K562 (cell line): ENCODE results near the gene TCEAL8. TPM values are rescaled to one million over a fixed set of nuclear protein-coding genes. Genes with fewer than 3 reads are reported as not detected.
A peak's percentile ranks its signal among the peaks of the same experiment; 100 is the strongest.

Source experiments
- ATF3 ChIP-seq, 2 experiments: fragments of 450-650 bp in 1 of 2; sonication (generic) in 1 of 2; formaldehyde crosslinking in 1 of 2; IDR thresholded peaks in 1 of 2; conservative IDR thresholded peaks in 1 of 2; 2 replicates each; pipeline versions ENCODE4 v1.6.1 to v1.8.1; 2016 to 2023; ENCODE audit warnings: mild to moderate bottlenecking in 2 of 2, moderate library complexity in 2 of 2, inconsistent platforms in 1 of 2, missing genetic modification reagents in 1 of 2
- CBFA2T2 ChIP-seq: fragments of 450-650 bp; conservative IDR thresholded peaks from 2 replicates; pipeline ENCODE4 v1.6.1; 2017; ENCODE audit warnings: mild to moderate bottlenecking
- CXXC5 ChIP-seq: fragments of 250-450 bp; sonication (Bioruptor Pico); IDR thresholded peaks from 2 replicates; pipeline ENCODE4 v1.8.0; 2022; ENCODE audit warnings: inconsistent platforms, mild to moderate bottlenecking, moderate library complexity
- E2F6 ChIP-seq, 2 experiments: IDR thresholded peaks; 2 replicates each; pipeline ENCODE4 v1.6.1; 2011; ENCODE audit warnings: borderline replicate concordance in 1 of 2, control low read depth in 1 of 2, low read depth in 1 of 2, low read length in 1 of 2, mild to moderate bottlenecking in 1 of 2, mixed read lengths in 1 of 2, moderate library complexity in 1 of 2; ENCODE audit not compliant: insufficient read depth in 1 of 2, insufficient read length in 1 of 2, poor library complexity in 1 of 2, severe bottlenecking in 1 of 2; ENCODE audit errors: extremely low read depth in 1 of 2
- FOXK1 ChIP-seq: sonication (generic); formaldehyde crosslinking; IDR thresholded peaks from 2 replicates; pipeline ENCODE4 v1.8.0; 2022; ENCODE audit warnings: missing genetic modification reagents, mild to moderate bottlenecking, borderline replicate concordance
- FOXK2 ChIP-seq, 2 experiments: fragments of 450-650 bp; IDR thresholded peaks in 1 of 2; conservative IDR thresholded peaks in 1 of 2; 2 replicates each; pipeline ENCODE4 v1.6.1; 2016; ENCODE audit warnings: low read depth in 2 of 2, mild to moderate bottlenecking in 1 of 2
- HDAC1 ChIP-seq, 2 experiments: fragments of 450-650 bp; IDR thresholded peaks; 2 replicates each; pipeline ENCODE4 v1.6.1; 2016 to 2017; ENCODE audit warnings: inconsistent platforms in 1 of 2, mild to moderate bottlenecking in 1 of 2, moderate library complexity in 1 of 2
- JUND ChIP-seq, 2 experiments: IDR thresholded peaks; 2 replicates in 1 of 2; 3 replicates in 1 of 2; pipeline ENCODE4 v1.6.1; 2011; ENCODE audit warnings: borderline replicate concordance in 2 of 2, low read depth in 2 of 2, low read length in 2 of 2, improper control_type of control experiment in 1 of 2, missing biosample characterization in 1 of 2, missing genetic modification characterization in 1 of 2, missing genetic modification reagents in 1 of 2
- MGA ChIP-seq: fragments of 450-650 bp; IDR thresholded peaks from 2 replicates; pipeline ENCODE4 v1.6.1; 2016; ENCODE audit warnings: mild to moderate bottlenecking, moderate library complexity
- PHF20 ChIP-seq: fragments of 450-650 bp; IDR thresholded peaks from 2 replicates; pipeline ENCODE4 v1.6.1; 2018; ENCODE audit not compliant: partially characterized antibody
- SNIP1 ChIP-seq: fragments of 450-650 bp; IDR thresholded peaks from 2 replicates; pipeline ENCODE4 v1.7.1; 2017; ENCODE audit warnings: low read depth, mild to moderate bottlenecking
- ZNF3 ChIP-seq: fragments of 250-450 bp; sonication (Bioruptor Pico); IDR thresholded peaks from 2 replicates; pipeline ENCODE4 v1.5.0; 2021; ENCODE audit warnings: mild to moderate bottlenecking, moderate library complexity
- polyA plus RNA-seq, 8 experiments: library from polyadenylated mRNA; depleted of rRNA in 4 of 8; stranded (reverse) in 5 of 8; unstranded in 3 of 8; fragments of >200 nt; fragmentation: Nextera tagmentation in 2 of 8; fragmentation: Illumina TruSeq in 1 of 8; extraction: Ambion mirVana in 2 of 8; extraction: Trizol in 1 of 8; gene quantifications; 2 replicates each; pipeline versions ENCODE4 v1.2.1 to v1.2.3, GENCODE V29; 2011 to 2014; ENCODE audit warnings: inconsistent platforms in 1 of 8, missing spikeins in 1 of 8
- total RNA-seq, 7 experiments: library from RNA; depleted of rRNA in 6 of 7; stranded (reverse); fragments of >200 nt in 6 of 7; fragmentation: Illumina TruSeq in 2 of 7; extraction: Trizol in 2 of 7; gene quantifications; 2 replicates each; pipeline versions ENCODE4 v1.2.1 to v1.2.3, GENCODE V29; 2011 to 2021; ENCODE audit warnings: low replicate concordance in 1 of 7

The TCEAL8 gene
- total and polyA plus RNA-seq, 9 of the 15 experiments (the other 6 are each of a cell fraction or from before 2014, with no cell fraction given) = 49.0 to 178 (median 101) TPM

- TF ChIP-seq MGA = peak; percentile 29
- peak; percentile 55 for TF ChIP-seq PHF20
- TF ChIP-seq JUND (IDR thresholded peaks at IDR 0.05; ENCODE audit: borderline replicate concordance, low read depth, low read length) = peak; percentile 67; the same call in 1 of the 2 replicates
- peak; percentile 65; the same call in 2 of the 3 replicates for TF ChIP-seq JUND (tag; IDR thresholded peaks at IDR 0.05; ENCODE audit: borderline replicate concordance, low read depth, low read length)
- 0 out of 4 replicates have a peak, but pooled peaks of 1 of the 2 experiments have one; percentile 41 for TF ChIP-seq FOXK2 (conservative IDR thresholded peaks at IDR 0.05 in 1 of 2, IDR thresholded peaks at IDR 0.05 in 1 of 2; ENCODE audit: low read depth in 2 of 2)
- no peak for TF ChIP-seq HDAC1 (IDR thresholded peaks at IDR 0.05)
- no peak for TF ChIP-seq ZNF3 (CRISPR knock-in tag)
- peak; percentile 42 for TF ChIP-seq CBFA2T2
- TF ChIP-seq SNIP1 = no peak
- TF ChIP-seq E2F6 (IDR thresholded peaks at IDR 0.05; ENCODE audit: borderline replicate concordance in 1 of 2, extremely low read depth in 1 of 2, insufficient read depth in 1 of 2, insufficient read length in 1 of 2, low read depth in 1 of 2, low read length in 1 of 2, poor library complexity in 1 of 2, severe bottlenecking in 1 of 2) = peak in 1 of 2 experiments; percentile 69
- TF ChIP-seq ATF3 (IDR thresholded peaks at IDR 0.05) = peak; percentile 76
- no peak for TF ChIP-seq ATF3 (CRISPR knock-in tag; conservative IDR thresholded peaks at IDR 0.05)
- peak; percentile 57 for TF ChIP-seq CXXC5 (CRISPR knock-in tag)
- no peak for TF ChIP-seq FOXK1
Measured at GRCh38 chrX:103254921-103255493, at the start of gene TCEAL8 (continued).
